ENCODE results near the gene RND3.

Gene RND3

GRCh38 chr2:150431561-150432311 is 55.7 kb downstream of the RND3 start:
- no peak overlapping the region for H3K9ac ChIP-seq (ENCODE audit: low read depth, low read length)
- TF ChIP-seq CTCF (IDR thresholded peaks at IDR 0.05; ENCODE audit: borderline replicate concordance, extremely low read depth, low read length, poor library complexity, severe bottlenecking) = no peak
- no peak for TF ChIP-seq EZH2 (IDR thresholded peaks at IDR 0.05; ENCODE audit: borderline replicate concordance, low read depth, low read length, severe bottlenecking)
- peaks cover 14% of the 10 kb centered on the region for H3K9me3 ChIP-seq (ENCODE audit: insufficient read depth, low read length, severe bottlenecking)
- H3K27ac ChIP-seq (ENCODE audit: low read length) = no peak overlapping the region
- DNase-seq (no peak), ATAC-seq (ENCODE audit: insufficient read depth, low read depth) (no peak)
- 0 out of 2 replicates have a peak, but pooled peaks cover 1% of the 10 kb centered on the region for H3K4me1 ChIP-seq (ENCODE audit: insufficient read depth, low read length)
- H3K27me3 ChIP-seq (ENCODE audit: insufficient read depth, low read length, poor library complexity) = no peaks in the 10 kb centered on the region
- H3K4me2 ChIP-seq (ENCODE audit: insufficient read depth, low read length) = no peak overlapping the region
- H2AFZ ChIP-seq (ENCODE audit: low read depth, low read length) = no peak overlapping the region
- H4K20me1 ChIP-seq (ENCODE audit: insufficient read depth, low read length) = no peaks in the 10 kb centered on the region
- no peak overlapping the region for H3K4me3 ChIP-seq (ENCODE audit: low read depth in 1 of 2, low read length in 2 of 2)
- H3K36me3 ChIP-seq (ENCODE audit: insufficient read depth, low read length) = no peaks in the 10 kb centered on the region
- H3K79me2 ChIP-seq (ENCODE audit: insufficient read depth, low read length) = no peaks in the 10 kb centered on the region

GRCh38 chr2:150429384-150429961 is 58.0 kb downstream of the RND3 start:
- Histone ChIP-seq H3K27me3 (ENCODE audit: insufficient read depth, low read length, poor library complexity) (no peaks in the 10 kb centered on the region), H3K4me1 (ENCODE audit: insufficient read depth, low read length) (peaks cover 6% of the 10 kb centered on the region; the same call in 1 of the 2 replicates), H3K9me3 (ENCODE audit: insufficient read depth, low read length, severe bottlenecking) (peaks cover 2% of the 10 kb centered on the region), H4K20me1 (ENCODE audit: insufficient read depth, low read length) (no peaks in the 10 kb centered on the region), H3K9ac (ENCODE audit: low read depth, low read length) (no peak overlapping the region), H3K4me2 (ENCODE audit: insufficient read depth, low read length) (no peak overlapping the region), H3K27ac (ENCODE audit: low read length) (no peak overlapping the region), H3K36me3 (ENCODE audit: insufficient read depth, low read length) (no peaks in the 10 kb centered on the region), H3K79me2 (ENCODE audit: insufficient read depth, low read length) (no peaks in the 10 kb centered on the region), H3K4me3 (ENCODE audit: low read depth in 1 of 2, low read length in 2 of 2) (no peak overlapping the region), H2AFZ (ENCODE audit: low read depth, low read length) (no peak overlapping the region)
- DNase-seq = no peak
- TF ChIP-seq CTCF (IDR thresholded peaks at IDR 0.05; ENCODE audit: borderline replicate concordance, extremely low read depth, low read length, poor library complexity, severe bottlenecking) = no peak
- no peak for TF ChIP-seq EZH2 (IDR thresholded peaks at IDR 0.05; ENCODE audit: borderline replicate concordance, low read depth, low read length, severe bottlenecking)
- ATAC-seq (ENCODE audit: insufficient read depth, low read depth) = no peak

- ATAC-seq (ENCODE audit: insufficient read depth, low read depth) = no peak
Observed at GRCh38 chr2:150428641-150429040, 58.8 kb downstream of the RND3 start.

GRCh38 chr2:150427298-150427697 is 60.2 kb downstream of the RND3 start:
- Histone ChIP-seq H3K4me1 (ENCODE audit: insufficient read depth, low read length) (peaks cover 6% of the 10 kb centered on the region; the same call in 1 of the 2 replicates), H3K79me2 (ENCODE audit: insufficient read depth, low read length) (no peaks in the 10 kb centered on the region), H2AFZ (ENCODE audit: low read depth, low read length) (no peak overlapping the region), H3K27ac (ENCODE audit: low read length) (no peak overlapping the region), H3K36me3 (ENCODE audit: insufficient read depth, low read length) (no peaks in the 10 kb centered on the region), H3K9me3 (ENCODE audit: insufficient read depth, low read length, severe bottlenecking) (no peaks in the 10 kb centered on the region), H3K27me3 (ENCODE audit: insufficient read depth, low read length, poor library complexity) (no peaks in the 10 kb centered on the region), H4K20me1 (ENCODE audit: insufficient read depth, low read length) (no peaks in the 10 kb centered on the region), H3K4me2 (ENCODE audit: insufficient read depth, low read length) (no peak overlapping the region), H3K9ac (ENCODE audit: low read depth, low read length) (no peak overlapping the region), H3K4me3 (ENCODE audit: low read depth in 1 of 2, low read length in 2 of 2) (no peak overlapping the region)
- no peak for TF ChIP-seq EZH2 (IDR thresholded peaks at IDR 0.05; ENCODE audit: borderline replicate concordance, low read depth, low read length, severe bottlenecking)
- no peak for TF ChIP-seq CTCF (IDR thresholded peaks at IDR 0.05; ENCODE audit: borderline replicate concordance, extremely low read depth, low read length, poor library complexity, severe bottlenecking)
- no peak for DNase-seq
- ATAC-seq (ENCODE audit: insufficient read depth, low read depth) = no peak

More at GRCh38 chr2:150428641-150429040, 58.8 kb downstream of the RND3 start:
- no peaks in the 10 kb centered on the region for H3K79me2 ChIP-seq (ENCODE audit: insufficient read depth, low read length)
- DNase-seq = no peak
- H3K4me3 ChIP-seq (ENCODE audit: low read depth in 1 of 2, low read length in 2 of 2) = no peak overlapping the region
- no peak for TF ChIP-seq EZH2 (IDR thresholded peaks at IDR 0.05; ENCODE audit: borderline replicate concordance, low read depth, low read length, severe bottlenecking)
- H3K9ac ChIP-seq (ENCODE audit: low read depth, low read length) = no peak overlapping the region
- H3K27ac ChIP-seq (ENCODE audit: low read length) = no peak overlapping the region
- no peaks in the 10 kb centered on the region for H3K27me3 ChIP-seq (ENCODE audit: insufficient read depth, low read length, poor library complexity)
- no peaks in the 10 kb centered on the region for H3K36me3 ChIP-seq (ENCODE audit: insufficient read depth, low read length)
- H3K4me2 ChIP-seq (ENCODE audit: insufficient read depth, low read length) = no peak overlapping the region
- no peaks in the 10 kb centered on the region for H4K20me1 ChIP-seq (ENCODE audit: insufficient read depth, low read length)
- H3K4me1 ChIP-seq (ENCODE audit: insufficient read depth, low read length) = peaks cover 6% of the 10 kb centered on the region; the same call in 1 of the 2 replicates
- H2AFZ ChIP-seq (ENCODE audit: low read depth, low read length) = no peak overlapping the region
- H3K9me3 ChIP-seq (ENCODE audit: insufficient read depth, low read length, severe bottlenecking) = peaks cover under 1% of the 10 kb centered on the region

All from DND-41 (cell line).